ENCODE data around the gene MYO9B. TPM values are rescaled to one million over a fixed set of nuclear protein-coding genes. Genes with fewer than 3 reads are reported as not detected.
A peak's percentile ranks its signal among the peaks of the same experiment; 100 is the strongest.

MYO9B gene
- total and polyA plus RNA-seq, 2 of the 13 experiments (the other 11 are each of a cell fraction or from before 2014, with no cell fraction given), result 18.0 to 18.3 TPM

- TF ChIP-seq TGIF2 (CRISPR knock-in tag; IDR thresholded peaks at IDR 0.05) (no peak), RXRB (CRISPR knock-in tag; IDR thresholded peaks at IDR 0.05; ENCODE audit: borderline replicate concordance) (peak; percentile 32; the same call in 1 of the 2 replicates), ADNP (CRISPR knock-in tag; IDR thresholded peaks at IDR 0.05) (peak; percentile 65; the same call in 1 of the 2 replicates), ZBTB3 (CRISPR knock-in tag; IDR thresholded peaks at IDR 0.05; ENCODE audit: borderline replicate concordance, low read depth) (no peak)
Observed at GRCh38 chr19:17255150-17255621, 179.6 kb downstream of the MYO9B start (continued).

GRCh38 chr19:17256130-17256529 lies 180.6 kb downstream of the MYO9B start:
- no peak overlapping the region for H2AFZ ChIP-seq (ENCODE audit: low read length)
- ATAC-seq (no peak), DNase-seq (ENCODE audit: low spot score) (no peak), FAIRE-seq (no peak)
- H3K9me3 ChIP-seq (ENCODE audit: low read length), result no peaks in the 10 kb centered on the region
- no peaks in the 10 kb centered on the region for H3K79me2 ChIP-seq (ENCODE audit: insufficient read depth, low read length)
- CTCF ChIA-PET (ENCODE audit: low intra/inter-chr PET ratio, low total read pairs), result no interaction called here
- no peak overlapping the region for H3K9ac ChIP-seq (ENCODE audit: insufficient read depth, low read depth, low read length)
- H3K4me2 ChIP-seq (ENCODE audit: low read depth, low read length), result no peak overlapping the region
- no TSS peak for BruUV-seq (replicated peaks)
- no peaks in the 10 kb centered on the region for H4K20me1 ChIP-seq (ENCODE audit: insufficient read depth, low read length)
- no peaks in the 10 kb centered on the region for H3K36me3 ChIP-seq (replicated peaks in 1 of 2; ENCODE audit: control insufficient read depth in 1 of 2, insufficient read depth in 2 of 2, low read length in 2 of 2)
- intact Hi-C loops (cut with micrococcal nuclease; ENCODE audit: unreplicated experiment) (no loop called here), in situ Hi-C loops (cut with HindIII; ENCODE audit: extremely low pct_ligation_motif_present, low pct_unique_long_range_greater_than_20kb) (no loop called here)
- peaks cover 40% of the 10 kb centered on the region for H3K4me1 ChIP-seq (ENCODE audit: insufficient read depth, low read length)
- no peak overlapping the region for H3K4me3 ChIP-seq (replicated peaks in 1 of 3; ENCODE audit: insufficient read depth in 1 of 3, low read depth in 2 of 3, low read length in 3 of 3)
- POLR2A ChIA-PET, result interaction anchor here (1.4 to 2.2 kb wide), 6 partner anchors 11 to 53 kb away, joined by 3 to 28 read pairs (median 16); partner anchors contain the start of genes BABAM1, DDA1 and USE1
- no peak overlapping the region for H3K27ac ChIP-seq (ENCODE audit: extremely low read length, insufficient read depth, low read length)
- 87% methylated on average over 3 of the region's 3 CpGs for WGBS (ENCODE audit: low lambda C conversion rate)
- no peaks in the 10 kb centered on the region for H3K27me3 ChIP-seq (ENCODE audit: control insufficient read depth in 1 of 2, insufficient read depth in 2 of 2, low read length in 2 of 2)
- no peak for TF ChIP-seq DR1 (CRISPR knock-in tag; IDR thresholded peaks at IDR 0.05)
- no peak for TF ChIP-seq EP300 (IDR thresholded peaks at IDR 0.05; ENCODE audit: low read depth in 2 of 2, low read length in 2 of 2)
- TF ChIP-seq EP300 (CRISPR knock-in tag; IDR thresholded peaks at IDR 0.05; ENCODE audit: borderline replicate concordance), result no peak
- no peak for TF ChIP-seq DBP (CRISPR knock-in tag; IDR thresholded peaks at IDR 0.05; ENCODE audit: not compliant biosample characterization)
- no peak for TF ChIP-seq NFRKB (IDR thresholded peaks at IDR 0.05)
- no peak for TF ChIP-seq YEATS4 (CRISPR knock-in tag; IDR thresholded peaks at IDR 0.05; ENCODE audit: borderline replicate concordance)
- TF ChIP-seq ZBTB25 (CRISPR knock-in tag; IDR thresholded peaks at IDR 0.05), result no peak
- no peak for TF ChIP-seq PCBP1 (IDR thresholded peaks at IDR 0.05; ENCODE audit: borderline replicate concordance, low read depth, low read length)
- TF ChIP-seq ZBTB8A (CRISPR knock-in tag; IDR thresholded peaks at IDR 0.05; ENCODE audit: borderline replicate concordance, low read depth), result no peak
- no peak for TF ChIP-seq ZNF207 (IDR thresholded peaks at IDR 0.05; ENCODE audit: borderline replicate concordance)
